IMR-90 (cell line): ENCODE data around the gene CYP21A2. TPM values are rescaled to one million over a fixed set of nuclear protein-coding genes. Genes with fewer than 3 reads are reported as not detected.
"Not testable (repeated sequence)": the region's sequence is repeated elsewhere in the genome, so short reads cannot be mapped to it uniquely, and the experiment has no call there.

Experiments
- ATAC-seq: fragments of 200-7000 bp; cut with Tn5 transposase; 2 replicates; pipeline ENCODE4 v1.9.1; 2020; ENCODE audit warnings: low read depth, mild to moderate bottlenecking, moderate library complexity
- BruUV-seq: library from RNA; stranded (reverse); fragments of 400-500 nt; replicated peaks from 2 replicates; lab custom pipeline; 2021; lab: Mats Ljungman, UMichigan
- CTCF ChIA-PET: fragments of 300-600 bp; formaldehyde crosslinking; extraction: SDS; loops from one replicate; lab custom pipeline; 2021; ENCODE audit warnings: antibody characterized with exemption; lab: Yijun Ruan, JAX
- POLR2A ChIA-PET: fragments of 300-600 bp; sonication (Branson Sonifier 250); formaldehyde crosslinking; loops from one replicate; lab custom pipeline; 2022; ENCODE audit warnings: antibody characterized with exemption; ENCODE audit not compliant: unreplicated experiment; lab: Charles Lee
- DNase-seq: peaks from one replicate; pipeline ENCODE4 v3.0.0; 2013
- H2AFZ ChIP-seq: replicated peaks from 2 replicates; pipeline ENCODE3; 2013; ENCODE audit warnings: low read length, mild to moderate bottlenecking; ENCODE audit not compliant: poor library complexity
- H2AK5ac ChIP-seq: 2 replicates; pipeline ENCODE4 v1.6.1; 2013; ENCODE audit warnings: low read depth, low read length, inconsistent platforms
- H2AK9ac ChIP-seq: replicated peaks from 2 replicates; pipeline ENCODE3; 2013; ENCODE audit warnings: mild to moderate bottlenecking, low read depth, low read length, moderate library complexity; ENCODE audit not compliant: poor library complexity
- H2BK120ac ChIP-seq: 2 replicates; pipeline ENCODE4 v1.6.1; 2013; ENCODE audit warnings: low read depth, low read length, inconsistent platforms
- H2BK15ac ChIP-seq: 3 replicates; pipeline ENCODE4 v1.6.1; 2013; ENCODE audit warnings: low read depth, low read length, inconsistent platforms
- H2BK20ac ChIP-seq: 2 replicates; pipeline ENCODE4 v1.6.1; 2013; ENCODE audit warnings: low read depth, mild to moderate bottlenecking, inconsistent platforms, low read length, moderate library complexity
- H2BK5ac ChIP-seq: 2 replicates; pipeline ENCODE4 v1.6.1; 2013; ENCODE audit warnings: mild to moderate bottlenecking, low read depth, low read length, inconsistent platforms; ENCODE audit not compliant: poor library complexity, severe bottlenecking
- H3K14ac ChIP-seq: replicated peaks from 2 replicates; pipeline ENCODE4 v1.6.1; 2013; ENCODE audit warnings: low read depth, low read length, inconsistent platforms
- H3K18ac ChIP-seq: 2 replicates; pipeline ENCODE4 v1.6.1; 2013; ENCODE audit warnings: low read depth, low read length, control low read depth
- H3K23ac ChIP-seq: 2 replicates; pipeline ENCODE4 v1.6.1; 2013; ENCODE audit warnings: low read depth, low read length, inconsistent platforms
- H3K27ac ChIP-seq: 2 replicates; pipeline ENCODE4 v1.5.1; 2013; ENCODE audit warnings: mild to moderate bottlenecking, control low read depth, low read length; ENCODE audit not compliant: insufficient read depth
- H3K27me3 ChIP-seq: 2 replicates; pipeline ENCODE4 v1.6.1; 2013; ENCODE audit warnings: low read length; ENCODE audit not compliant: control insufficient read depth, insufficient read depth
- H3K36me3 ChIP-seq: 2 replicates; pipeline ENCODE4 v1.6.1; 2013; ENCODE audit warnings: low read length, mixed read lengths; ENCODE audit not compliant: control insufficient read depth, insufficient read depth
- H3K4ac ChIP-seq: 2 replicates; pipeline ENCODE4 v1.6.1; 2013; ENCODE audit warnings: low read depth, low read length, inconsistent platforms
- H3K4me1 ChIP-seq: 2 replicates; pipeline ENCODE4 v1.6.1; 2013; ENCODE audit warnings: low read length, mixed read lengths; ENCODE audit not compliant: control insufficient read depth, insufficient read depth
- H3K4me2 ChIP-seq: 2 replicates; pipeline ENCODE4 v1.6.1; 2013; ENCODE audit warnings: low read depth, mild to moderate bottlenecking, control low read depth, low read length, moderate library complexity
- H3K4me3 ChIP-seq: 2 replicates; pipeline ENCODE4 v1.5.1; 2013; ENCODE audit warnings: low read depth, mild to moderate bottlenecking, control low read depth, low read length, moderate library complexity; ENCODE audit not compliant: insufficient read depth
- H3K56ac ChIP-seq: 2 replicates; pipeline ENCODE4 v1.6.1; 2013; ENCODE audit warnings: low read length, inconsistent platforms; ENCODE audit not compliant: insufficient read depth; ENCODE audit errors: extremely low read depth
- H3K79me1 ChIP-seq, 2 experiments: 2 replicates each; pipeline ENCODE4 v1.6.1; 2013; ENCODE audit warnings: low read length in 2 of 2, inconsistent platforms in 1 of 2, low read depth in 1 of 2
- H3K9ac ChIP-seq: 2 replicates; pipeline ENCODE4 v1.6.1; 2013; ENCODE audit warnings: low read depth, low read length, control low read depth
- H3K9me1 ChIP-seq: 2 replicates; pipeline ENCODE4 v1.6.1; 2013; ENCODE audit warnings: low read length, inconsistent platforms; ENCODE audit not compliant: insufficient read depth
- H3K9me3 ChIP-seq: 2 replicates; pipeline ENCODE4 v1.6.1; 2013; ENCODE audit warnings: low read length; ENCODE audit not compliant: control insufficient read depth, insufficient read depth
- H4K20me1 ChIP-seq: 2 replicates; pipeline ENCODE4 v1.6.1; 2013; ENCODE audit warnings: low read length, inconsistent platforms; ENCODE audit not compliant: insufficient read depth
- H4K5ac ChIP-seq: 2 replicates; pipeline ENCODE4 v1.6.1; 2013; ENCODE audit warnings: mild to moderate bottlenecking, low read depth, low read length, control low read depth
- H4K8ac ChIP-seq, 2 experiments: 2 replicates each; pipeline ENCODE4 v1.6.1; 2013; ENCODE audit warnings: low read depth in 2 of 2, low read length in 2 of 2, control low read depth in 1 of 2, inconsistent platforms in 1 of 2
- H4K91ac ChIP-seq: 2 replicates; pipeline ENCODE4 v1.6.1; 2013; ENCODE audit warnings: low read depth, low read length, inconsistent platforms; ENCODE audit not compliant: insufficient read depth
- WGBS, 2 experiments: methylation state at CpG; one replicate each; pipeline versions ENCODE4 v1.1.5 to v1.1.7; 2013; ENCODE audit warnings: missing lambda C conversion rate in 2 of 2; ENCODE audit not compliant: insufficient read length in 1 of 2; ENCODE audit errors: extremely low coverage in 2 of 2; 5-methylcytosine and 5-hydroxymethylcytosine counted together
- dilution Hi-C: fragments of 300-500 bp; cut with HindIII; formaldehyde crosslinking; loops from one replicate; pipeline ENCODE4 v1.14.3; 2018; ENCODE audit warnings: low sequenced_read_pairs; ENCODE audit not compliant: unreplicated experiment
- in situ Hi-C: fragments of 300-500 bp; cut with MboI; formaldehyde crosslinking; loops from 3 replicates; pipeline ENCODE4 v1.14.3; 2019; ENCODE audit warnings: low sequenced_read_pairs, inconsistent platforms, mixed read lengths
- intact Hi-C: fragments of 100-400 bp; cut with micrococcal nuclease; formaldehyde crosslinking; loops from 2 replicates; pipeline ENCODE4 v1.10.0; 2022
- polyA plus RNA-seq, 3 experiments: library from polyadenylated mRNA; depleted of rRNA; stranded (reverse); fragments of >200 nt; gene quantifications; 2 replicates each; pipeline ENCODE4 v1.2.3, GENCODE V29; 2012; ENCODE audit warnings: low replicate concordance in 1 of 3
- total RNA-seq: library from RNA; depleted of rRNA; stranded (reverse); fragments of >200 nt; gene quantifications from 2 replicates; pipeline ENCODE4 v1.2.3, GENCODE V29; 2012

The CYP21A2 gene
- total and polyA plus RNA-seq, 2 of the 4 experiments (the other 2 are of a cell fraction), result 0.03 TPM; not detected in 1

- H3K14ac ChIP-seq, H2BK20ac ChIP-seq, H3K4ac ChIP-seq, H2AFZ ChIP-seq, H4K20me1 ChIP-seq, H2AK9ac ChIP-seq, BruUV-seq, H3K9ac ChIP-seq, in situ Hi-C loops, H3K23ac ChIP-seq, H2BK120ac ChIP-seq, H2AK5ac ChIP-seq, CTCF ChIA-PET, POLR2A ChIA-PET, H3K9me3 ChIP-seq, H3K79me1 ChIP-seq, H3K4me2 ChIP-seq, H3K4me3 ChIP-seq, H3K27me3 ChIP-seq, H4K91ac ChIP-seq, H4K5ac ChIP-seq, DNase-seq, H4K8ac ChIP-seq, H2BK15ac ChIP-seq, H2BK5ac ChIP-seq, H3K27ac ChIP-seq, ATAC-seq, H3K56ac ChIP-seq, dilution Hi-C loops, H3K36me3 ChIP-seq, H3K18ac ChIP-seq, H3K9me1 ChIP-seq: not testable (repeated sequence)
- intact Hi-C loops, result loop anchor here (10.0 kb wide), 1 partner anchor 113 kb away; the partner anchor contains the start of genes PPT2 and PRRT1
- peaks cover 12% of the 10 kb centered on the region; the same call in 1 of the 2 replicates for H3K4me1 ChIP-seq
- no CpG with 5 or more reads among the region's 15 CpGs for WGBS, 2 experiments
These were observed 4.1 kb downstream of the CYP21A2 start for GRCh38 chr6:32042276-32042675.

- H3K14ac ChIP-seq, H3K79me1 ChIP-seq, H2BK15ac ChIP-seq, H4K20me1 ChIP-seq, in situ Hi-C loops, dilution Hi-C loops, H2BK5ac ChIP-seq, H3K4ac ChIP-seq, ATAC-seq, H3K36me3 ChIP-seq, H2AK9ac ChIP-seq, H3K9me1 ChIP-seq, BruUV-seq, H4K5ac ChIP-seq, H2BK20ac ChIP-seq, POLR2A ChIA-PET, H3K9ac ChIP-seq, H2BK120ac ChIP-seq, H3K27me3 ChIP-seq, H2AFZ ChIP-seq, H3K18ac ChIP-seq, H4K91ac ChIP-seq, H4K8ac ChIP-seq, H3K23ac ChIP-seq, H3K4me3 ChIP-seq, H3K9me3 ChIP-seq, CTCF ChIA-PET, H3K4me2 ChIP-seq, H3K56ac ChIP-seq, H3K27ac ChIP-seq, H2AK5ac ChIP-seq, DNase-seq: not testable (repeated sequence)
- 88% methylated on average over 8 of the region's 31 CpGs; no CpG with 5 or more reads in 1 of the 2 experiments for WGBS, 2 experiments
- intact Hi-C loops, result loop anchor here (10.0 kb wide), 1 partner anchor 111 kb away; the partner anchor contains the start of genes PPT2 and PRRT1
- H3K4me1 ChIP-seq, result peaks cover 16% of the 10 kb centered on the region; the same call in 1 of the 2 replicates
These were observed 5.6 kb downstream of the CYP21A2 start for GRCh38 chr6:32043589-32044380.
